ENCODE results near the gene SPAG5. TPM values are rescaled to one million over a fixed set of nuclear protein-coding genes. Genes with fewer than 3 reads are reported as not detected.

Gene SPAG5
- total and polyA plus RNA-seq, 9 of the 15 experiments (the other 6 are each of a cell fraction or from before 2014, with no cell fraction given): 94.4 to 286 (median 151) TPM

DNA sequence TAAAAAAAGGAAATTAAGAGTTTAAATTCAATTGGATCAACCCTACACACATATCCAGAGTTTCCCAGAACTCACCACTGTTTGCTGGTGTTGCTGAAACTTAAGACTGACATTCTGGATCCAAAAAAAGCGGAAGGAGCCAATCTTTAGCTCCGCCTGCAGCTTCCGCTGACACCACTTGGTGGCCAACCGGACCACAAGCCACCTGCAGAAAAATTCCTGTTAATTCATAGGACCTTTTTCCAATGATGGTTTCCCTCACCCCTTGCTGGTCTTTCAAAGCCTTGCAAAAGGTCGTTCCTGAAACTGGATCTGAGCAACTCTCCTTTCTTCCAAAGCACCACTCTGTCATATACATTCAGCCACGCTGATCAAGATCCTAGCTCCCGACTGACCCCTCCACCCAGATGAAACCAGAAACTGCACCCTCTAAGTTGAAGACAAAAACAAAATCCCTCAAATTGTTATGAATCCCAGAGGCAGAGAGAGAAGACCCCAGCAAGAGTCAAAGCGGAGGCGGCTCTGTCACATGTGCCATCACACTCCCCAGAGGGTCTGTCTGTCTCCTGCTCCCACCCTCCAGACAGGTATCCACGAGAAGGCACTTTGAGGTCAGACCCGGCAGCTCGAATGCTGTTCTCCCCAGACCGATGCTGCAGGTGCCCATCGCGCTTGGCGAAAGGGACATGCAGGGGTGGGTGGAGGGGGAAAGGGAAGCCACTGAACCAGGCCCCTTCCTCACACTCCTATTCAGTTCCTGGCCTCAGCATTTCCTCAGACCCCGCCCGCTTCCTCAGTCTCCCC, 45.4 kb upstream of the SPAG5 start (continued):
- TF ChIP-seq, protein P1, sequence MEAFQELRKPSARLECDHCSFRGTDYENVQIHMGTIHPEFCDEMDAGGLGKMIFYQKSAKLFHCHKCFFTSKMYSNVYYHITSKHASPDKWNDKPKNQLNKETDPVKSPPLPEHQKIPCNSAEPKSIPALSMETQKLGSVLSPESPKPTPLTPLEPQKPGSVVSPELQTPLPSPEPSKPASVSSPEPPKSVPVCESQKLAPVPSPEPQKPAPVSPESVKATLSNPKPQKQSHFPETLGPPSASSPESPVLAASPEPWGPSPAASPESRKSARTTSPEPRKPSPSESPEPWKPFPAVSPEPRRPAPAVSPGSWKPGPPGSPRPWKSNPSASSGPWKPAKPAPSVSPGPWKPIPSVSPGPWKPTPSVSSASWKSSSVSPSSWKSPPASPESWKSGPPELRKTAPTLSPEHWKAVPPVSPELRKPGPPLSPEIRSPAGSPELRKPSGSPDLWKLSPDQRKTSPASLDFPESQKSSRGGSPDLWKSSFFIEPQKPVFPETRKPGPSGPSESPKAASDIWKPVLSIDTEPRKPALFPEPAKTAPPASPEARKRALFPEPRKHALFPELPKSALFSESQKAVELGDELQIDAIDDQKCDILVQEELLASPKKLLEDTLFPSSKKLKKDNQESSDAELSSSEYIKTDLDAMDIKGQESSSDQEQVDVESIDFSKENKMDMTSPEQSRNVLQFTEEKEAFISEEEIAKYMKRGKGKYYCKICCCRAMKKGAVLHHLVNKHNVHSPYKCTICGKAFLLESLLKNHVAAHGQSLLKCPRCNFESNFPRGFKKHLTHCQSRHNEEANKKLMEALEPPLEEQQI (IDR thresholded peaks at IDR 0.05): no peak
- TF ChIP-seq KDM5B (IDR thresholded peaks at IDR 0.05; ENCODE audit: insufficient replicate concordance, low read depth, low read length): no peak
- no peak for TF ChIP-seq FOXM1 (IDR thresholded peaks at IDR 0.05; ENCODE audit: low read depth)
- TF ChIP-seq FOXM1 (CRISPR knock-in tag; IDR thresholded peaks at IDR 0.05; ENCODE audit: low read depth): no peak
- TF ChIP-seq GATA2 (CRISPR knock-in tag; IDR thresholded peaks at IDR 0.05): no peak
- TF ChIP-seq ZKSCAN1 (IDR thresholded peaks at IDR 0.05; ENCODE audit: low read depth, low read length): no peak
- TF ChIP-seq FOXA3 (CRISPR knock-in tag; conservative IDR thresholded peaks at IDR 0.05 in 1 of 2, IDR thresholded peaks at IDR 0.05 in 1 of 2): no peak
- TF ChIP-seq CHD1 (IDR thresholded peaks at IDR 0.05; ENCODE audit: low read length): peak; percentile 43
- TF ChIP-seq RBM17 (IDR thresholded peaks at IDR 0.05; ENCODE audit: borderline replicate concordance, low read depth, low read length): no peak
- TF ChIP-seq ZFP1 (CRISPR knock-in tag; IDR thresholded peaks at IDR 0.05): no peak
- TF ChIP-seq SREBF2 (CRISPR knock-in tag; IDR thresholded peaks at IDR 0.05): no peak
- no peak for TF ChIP-seq MED1 (CRISPR knock-in tag; IDR thresholded peaks at IDR 0.05; ENCODE audit: borderline replicate concordance)
- TF ChIP-seq SP1 (CRISPR knock-in tag; IDR thresholded peaks at IDR 0.05): no peak
- no peak for TF ChIP-seq MTA1 (IDR thresholded peaks at IDR 0.05; ENCODE audit: borderline replicate concordance)
- TF ChIP-seq KHSRP (IDR thresholded peaks at IDR 0.05): no peak
- TF ChIP-seq NR3C1 (CRISPR knock-in tag; IDR thresholded peaks at IDR 0.05): no peak
- no peak for TF ChIP-seq ETV5 (CRISPR knock-in tag; IDR thresholded peaks at IDR 0.05; ENCODE audit: low read depth)
- TF ChIP-seq EHMT2 (IDR thresholded peaks at IDR 0.05): no peak
- TF ChIP-seq ZNF212 (CRISPR knock-in tag; IDR thresholded peaks at IDR 0.05): no peak
- TF ChIP-seq, protein P2, sequence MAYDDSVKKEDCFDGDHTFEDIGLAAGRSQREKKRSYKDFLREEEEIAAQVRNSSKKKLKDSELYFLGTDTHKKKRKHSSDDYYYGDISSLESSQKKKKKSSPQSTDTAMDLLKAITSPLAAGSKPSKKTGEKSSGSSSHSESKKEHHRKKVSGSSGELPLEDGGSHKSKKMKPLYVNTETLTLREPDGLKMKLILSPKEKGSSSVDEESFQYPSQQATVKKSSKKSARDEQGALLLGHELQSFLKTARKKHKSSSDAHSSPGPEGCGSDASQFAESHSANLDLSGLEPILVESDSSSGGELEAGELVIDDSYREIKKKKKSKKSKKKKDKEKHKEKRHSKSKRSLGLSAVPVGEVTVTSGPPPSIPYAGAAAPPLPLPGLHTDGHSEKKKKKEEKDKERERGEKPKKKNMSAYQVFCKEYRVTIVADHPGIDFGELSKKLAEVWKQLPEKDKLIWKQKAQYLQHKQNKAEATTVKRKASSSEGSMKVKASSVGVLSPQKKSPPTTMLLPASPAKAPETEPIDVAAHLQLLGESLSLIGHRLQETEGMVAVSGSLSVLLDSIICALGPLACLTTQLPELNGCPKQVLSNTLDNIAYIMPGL (CRISPR knock-in tag; IDR thresholded peaks at IDR 0.05): 0 out of 2 replicates have a peak, but pooled peaks have one; percentile 26
- TF ChIP-seq MTA3 (IDR thresholded peaks at IDR 0.05; ENCODE audit: borderline replicate concordance): no peak
- no peak for TF ChIP-seq RBBP5 (IDR thresholded peaks at IDR 0.05; ENCODE audit: borderline replicate concordance, insufficient read depth, low read length, poor library complexity, severe bottlenecking)
- no peak for TF ChIP-seq MCM3 (IDR thresholded peaks at IDR 0.05)
- no peak for TF ChIP-seq FOXJ2 (tag; IDR thresholded peaks at IDR 0.05)
- TF ChIP-seq ZNF785 (CRISPR knock-in tag; IDR thresholded peaks at IDR 0.05): no peak
- no peak for TF ChIP-seq NBN (IDR thresholded peaks at IDR 0.05; ENCODE audit: low read depth)

All from K562 (cell line).